Activated naive CD4-positive, alpha-beta T cell treated with anti-CD3 and anti-CD28 coated beads for 36 hours (primary cell): ENCODE measurements around the gene CREB5. TPM values are rescaled to one million over a fixed set of nuclear protein-coding genes. Genes with fewer than 3 reads are reported as not detected.

Experiments used
- CTCF ChIA-PET: fragments of 350-600 bp; sonication (Branson Sonifier 250); formaldehyde crosslinking; loops from one replicate; lab custom pipeline; 2021; ENCODE audit warnings: antibody characterized with exemption; lab: Charles Lee
- DNase-seq: peaks from one replicate; pipeline ENCODE4 v3.0.0-alpha.2; 2020
- H3K27ac Mint-ChIP-seq: one replicate; pipeline ENCODE4 v1.8.0; 2021; ENCODE audit warnings: mild to moderate bottlenecking, mixed read lengths
- H3K27me3 Mint-ChIP-seq: one replicate; pipeline ENCODE4 v1.8.0; 2021; ENCODE audit warnings: low read depth, mixed read lengths
- H3K36me3 Mint-ChIP-seq: one replicate; pipeline ENCODE4 v1.8.0; 2021; ENCODE audit warnings: low read depth, mixed read lengths
- H3K4me1 Mint-ChIP-seq: one replicate; pipeline ENCODE4 v1.8.0; 2021; ENCODE audit warnings: low read depth, mixed read lengths
- H3K4me3 Mint-ChIP-seq: one replicate; pipeline ENCODE4 v1.8.0; 2021; ENCODE audit warnings: mild to moderate bottlenecking, moderate library complexity, mixed read lengths
- H3K9me3 Mint-ChIP-seq: one replicate; pipeline ENCODE4 v1.8.0; 2021; ENCODE audit warnings: mixed read lengths
- intact Hi-C: fragments of 100-400 bp; cut with micrococcal nuclease; formaldehyde crosslinking; loops from one replicate; pipeline ENCODE4 v1.15.1; 2023
- total RNA-seq, 2 experiments: library from RNA; stranded (reverse); gene quantifications; one replicate each; pipeline ENCODE4 v1.2.3, GENCODE V29; 2021

CREB5 gene
- total RNA-seq, 2 experiments from 2014 or later = 0.30 to 0.48 TPM

DNA sequence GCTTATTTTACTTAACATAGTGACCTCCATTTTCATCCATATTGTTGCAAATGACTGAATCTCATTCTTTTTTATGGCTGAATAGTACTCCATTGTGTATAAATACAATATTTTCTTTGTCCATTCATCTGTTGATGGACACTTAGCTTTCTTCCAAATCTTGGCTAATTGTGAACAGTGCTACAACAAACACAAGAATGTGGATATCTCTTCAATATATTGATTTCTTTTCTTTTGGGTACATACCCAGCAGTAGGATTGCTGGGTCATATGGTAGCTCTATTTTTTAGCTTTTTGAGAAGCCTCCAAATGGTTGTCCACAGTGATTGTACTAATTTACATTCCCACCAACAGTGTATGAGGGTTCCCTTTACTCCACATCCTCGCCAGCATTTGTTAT, 58.0 kb downstream of the CREB5 start:
- no peaks in the 10 kb centered on the region for H3K4me1 Mint-ChIP-seq

DNA sequence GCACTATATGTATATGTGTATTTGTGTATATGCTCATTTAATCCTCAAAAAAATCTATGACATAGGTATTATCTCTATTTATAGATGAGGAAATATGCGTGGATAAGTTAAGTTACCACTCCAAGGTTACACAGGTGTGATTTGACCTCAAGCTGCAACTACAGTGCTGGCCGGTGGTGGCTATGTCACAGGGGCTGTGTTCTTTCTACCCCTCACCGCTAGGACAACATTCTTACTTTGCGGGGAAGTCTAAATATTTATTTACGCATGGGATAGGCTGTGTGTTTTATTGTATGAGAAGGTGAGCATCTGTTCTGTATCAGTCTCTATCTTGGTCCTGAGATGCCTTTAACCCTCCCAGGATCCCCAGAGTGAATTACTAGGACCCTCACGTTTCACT, 60.0 kb downstream of the CREB5 start:
- Mint-ChIP-seq H3K9me3 (no peaks in the 10 kb centered on the region), H3K27ac (no peak overlapping the region), H3K4me1 (no peaks in the 10 kb centered on the region), H3K27me3 (peaks cover 7% of the 10 kb centered on the region), H3K4me3 (no peak overlapping the region), H3K36me3 (no peaks in the 10 kb centered on the region)
- DNase-seq = no peak
- intact Hi-C loops = no loop called here
- CTCF ChIA-PET = interaction anchor here (0.6 kb wide), 1 partner anchor 176 kb away, joined by 4 read pairs; no protein-coding TSS in a partner anchor

More for the DNA sequence above, 58.0 kb downstream of the CREB5 start:
- DNase-seq = no peak
- H3K4me3 Mint-ChIP-seq = no peak overlapping the region
- intact Hi-C loops = no loop called here
- peaks cover 6% of the 10 kb centered on the region for H3K27me3 Mint-ChIP-seq
- CTCF ChIA-PET = no interaction called here
- H3K9me3 Mint-ChIP-seq = no peaks in the 10 kb centered on the region
- no peaks in the 10 kb centered on the region for H3K36me3 Mint-ChIP-seq
- H3K27ac Mint-ChIP-seq = no peak overlapping the region

DNA sequence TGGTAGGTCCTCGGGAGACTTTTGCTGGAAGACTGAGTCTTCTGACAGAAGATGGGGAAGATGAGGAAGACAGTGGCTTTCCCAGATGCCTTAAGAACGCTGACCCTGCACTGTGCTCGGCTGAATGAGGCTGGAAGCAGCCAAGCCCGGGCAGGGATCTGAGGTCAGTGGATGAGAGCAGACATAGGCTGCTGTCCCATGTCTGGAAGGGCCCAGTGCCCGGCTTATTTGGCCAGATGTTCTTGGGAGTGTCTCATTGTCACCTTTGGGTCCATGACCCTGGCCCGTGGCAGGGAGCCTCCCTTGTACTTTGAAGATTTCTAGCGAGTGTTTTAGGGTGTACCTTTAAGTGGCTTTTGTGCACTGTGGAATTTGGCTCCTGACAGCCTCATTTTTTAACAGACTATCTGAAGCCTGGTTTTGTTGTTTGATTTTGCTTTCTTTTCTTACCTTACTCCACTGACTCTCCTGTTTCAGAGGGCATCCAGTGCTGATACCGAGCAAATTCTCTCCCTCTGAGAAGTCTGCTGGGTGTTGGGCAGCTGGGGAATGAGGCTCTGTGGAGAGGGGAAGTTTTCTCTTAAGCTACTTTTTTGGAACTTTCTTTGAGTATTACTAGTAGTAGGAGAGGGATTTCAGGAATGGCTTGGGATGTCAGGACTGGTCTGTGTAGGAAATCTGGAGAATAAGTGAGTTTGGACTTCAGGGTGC, 61.4 kb downstream of the CREB5 start:
- intact Hi-C loops = no loop called here
- no peaks in the 10 kb centered on the region for H3K9me3 Mint-ChIP-seq

DNA sequence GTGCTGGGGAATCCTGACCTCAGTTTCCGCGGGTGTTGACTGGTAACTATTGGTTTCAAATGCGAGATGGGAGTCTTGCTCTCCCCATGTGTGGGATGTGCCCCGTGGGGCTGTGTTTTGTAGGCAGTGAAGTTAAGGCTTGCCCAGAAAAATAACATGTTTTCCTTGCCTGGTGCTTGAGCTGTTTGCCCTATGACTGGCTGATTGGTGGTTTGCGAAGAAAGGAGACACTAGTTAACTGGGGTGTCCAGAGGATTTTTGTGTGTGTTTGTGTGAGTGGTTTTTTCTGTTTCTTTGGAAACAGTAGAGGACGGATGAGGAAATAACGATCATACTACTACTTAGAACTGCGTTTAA, 61.9 kb downstream of the CREB5 start:
- Mint-ChIP-seq H3K27me3 (peaks cover 10% of the 10 kb centered on the region), H3K9me3 (no peaks in the 10 kb centered on the region), H3K36me3 (no peaks in the 10 kb centered on the region), H3K27ac (no peak overlapping the region), H3K4me1 (no peaks in the 10 kb centered on the region), H3K4me3 (no peak overlapping the region)
- DNase-seq = no peak
- CTCF ChIA-PET = no interaction called here
- intact Hi-C loops = no loop called here

More for the DNA sequence above, 61.4 kb downstream of the CREB5 start:
- CTCF ChIA-PET = interaction anchor here (0.7 kb wide), 1 partner anchor 125 kb away, joined by 3 read pairs; no protein-coding TSS in a partner anchor
- DNase-seq = no peak
- peaks cover 10% of the 10 kb centered on the region for H3K27me3 Mint-ChIP-seq
- no peak overlapping the region for H3K27ac Mint-ChIP-seq
- no peaks in the 10 kb centered on the region for H3K4me1 Mint-ChIP-seq
- H3K36me3 Mint-ChIP-seq = no peaks in the 10 kb centered on the region
- H3K4me3 Mint-ChIP-seq = no peak overlapping the region

DNA sequence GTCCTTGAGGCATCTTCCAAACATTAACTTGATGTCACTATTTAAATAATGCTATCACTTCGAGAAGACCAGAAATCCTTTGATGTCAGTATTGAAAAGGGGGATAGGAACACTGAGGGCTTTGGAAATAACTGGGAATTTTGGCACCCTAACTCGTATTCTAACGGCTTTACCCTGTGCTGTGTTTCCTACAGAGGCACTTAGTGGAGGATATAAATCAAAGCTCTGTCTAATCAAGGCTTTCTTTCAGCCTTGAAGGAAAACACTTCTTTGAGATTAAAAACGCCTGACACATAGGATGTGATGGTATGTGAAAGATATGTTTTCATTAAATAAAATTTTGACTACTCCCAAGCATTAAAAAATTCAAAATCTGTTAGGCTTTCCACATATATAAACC, 62.3 kb downstream of the CREB5 start:
- peaks cover 10% of the 10 kb centered on the region for H3K27me3 Mint-ChIP-seq
- H3K27ac Mint-ChIP-seq = no peak overlapping the region
- CTCF ChIA-PET = no interaction called here
- H3K4me3 Mint-ChIP-seq = no peak overlapping the region
- no peaks in the 10 kb centered on the region for H3K36me3 Mint-ChIP-seq
- H3K4me1 Mint-ChIP-seq = no peaks in the 10 kb centered on the region
- no peak for DNase-seq
- H3K9me3 Mint-ChIP-seq = no peaks in the 10 kb centered on the region
- intact Hi-C loops = no loop called here

DNA sequence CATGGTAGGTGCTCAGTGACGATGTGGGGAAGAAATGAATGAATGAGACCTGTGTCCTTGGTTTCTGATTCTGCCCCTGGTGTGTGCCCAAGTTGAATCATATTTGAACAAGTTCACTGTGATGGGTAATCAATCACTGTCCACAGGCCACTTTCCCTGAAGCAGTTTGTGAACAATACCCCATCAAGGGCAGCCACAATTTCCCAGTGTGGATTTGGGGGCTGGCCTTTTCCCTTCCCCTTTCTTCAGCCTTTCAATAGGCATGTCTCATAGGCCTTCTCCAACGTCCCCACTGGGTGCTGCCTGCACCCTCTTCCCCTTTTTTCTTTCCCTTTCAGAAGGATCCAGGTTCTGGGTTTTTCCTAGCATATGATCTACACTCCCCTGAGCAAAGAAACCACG, 64.7 kb downstream of the CREB5 start:
- Mint-ChIP-seq H3K4me1 (no peaks in the 10 kb centered on the region), H3K9me3 (no peaks in the 10 kb centered on the region), H3K36me3 (no peaks in the 10 kb centered on the region), H3K27ac (no peak overlapping the region), H3K4me3 (no peak overlapping the region), H3K27me3 (peaks cover 17% of the 10 kb centered on the region)
- CTCF ChIA-PET = no interaction called here
- intact Hi-C loops = no loop called here
- no peak for DNase-seq

DNA sequence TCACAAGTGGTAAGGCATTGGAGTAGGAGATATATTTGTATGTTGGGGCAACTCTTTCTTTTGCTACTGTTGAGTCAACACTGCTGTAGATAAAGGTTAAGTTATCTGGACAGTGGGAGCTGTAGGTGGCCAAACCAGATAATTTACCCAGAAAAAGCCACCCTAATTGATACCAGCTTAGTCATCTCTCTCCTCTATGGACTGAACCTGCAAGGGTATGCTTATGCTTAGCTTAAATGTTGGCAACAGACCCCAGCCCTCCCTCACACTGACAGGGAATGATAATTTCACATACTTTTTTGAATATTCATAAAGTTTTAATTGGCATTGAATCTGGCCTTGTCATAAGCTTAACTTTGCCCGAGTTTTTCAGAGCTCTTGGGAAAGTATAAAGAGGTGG, 66.3 kb downstream of the CREB5 start:
- no peak overlapping the region for H3K4me3 Mint-ChIP-seq
- no peaks in the 10 kb centered on the region for H3K36me3 Mint-ChIP-seq
- no peaks in the 10 kb centered on the region for H3K4me1 Mint-ChIP-seq
- intact Hi-C loops = no loop called here
- CTCF ChIA-PET = interaction anchor here (0.7 to 1.2 kb wide), 2 partner anchors 28 to 279 kb away, joined by 3 read pairs; no protein-coding TSS in a partner anchor
- peaks cover 23% of the 10 kb centered on the region for H3K27me3 Mint-ChIP-seq
- DNase-seq = no peak
- H3K27ac Mint-ChIP-seq = no peak overlapping the region
- H3K9me3 Mint-ChIP-seq = no peaks in the 10 kb centered on the region

DNA sequence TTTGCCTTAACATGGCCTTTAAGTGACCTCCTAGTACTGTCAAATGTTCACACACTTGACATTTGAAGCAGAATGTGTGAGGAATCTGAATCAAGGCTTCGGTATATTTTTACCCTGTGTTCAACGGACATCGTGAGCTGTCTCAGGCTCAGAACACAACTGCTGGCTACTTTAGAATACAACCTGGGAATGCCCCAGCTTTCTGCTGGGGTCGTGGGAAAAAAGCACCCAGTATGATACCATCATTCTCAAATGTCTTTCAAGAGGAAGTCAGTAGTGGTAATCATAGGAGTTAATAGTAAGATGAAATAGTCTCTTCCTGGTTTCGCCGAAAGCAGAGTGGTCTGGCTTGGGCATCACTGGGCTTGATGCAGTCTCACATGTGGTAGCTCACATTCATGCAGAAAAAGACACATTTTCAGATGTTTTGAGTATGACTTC, 67.2 kb downstream of the CREB5 start:
- H3K27me3 Mint-ChIP-seq = peaks cover 23% of the 10 kb centered on the region
- H3K9me3 Mint-ChIP-seq = no peaks in the 10 kb centered on the region
- CTCF ChIA-PET = no interaction called here
- H3K27ac Mint-ChIP-seq = no peak overlapping the region
- H3K4me1 Mint-ChIP-seq = no peaks in the 10 kb centered on the region
- intact Hi-C loops = no loop called here
- DNase-seq = no peak
- no peak overlapping the region for H3K4me3 Mint-ChIP-seq
- H3K36me3 Mint-ChIP-seq = no peaks in the 10 kb centered on the region

DNA sequence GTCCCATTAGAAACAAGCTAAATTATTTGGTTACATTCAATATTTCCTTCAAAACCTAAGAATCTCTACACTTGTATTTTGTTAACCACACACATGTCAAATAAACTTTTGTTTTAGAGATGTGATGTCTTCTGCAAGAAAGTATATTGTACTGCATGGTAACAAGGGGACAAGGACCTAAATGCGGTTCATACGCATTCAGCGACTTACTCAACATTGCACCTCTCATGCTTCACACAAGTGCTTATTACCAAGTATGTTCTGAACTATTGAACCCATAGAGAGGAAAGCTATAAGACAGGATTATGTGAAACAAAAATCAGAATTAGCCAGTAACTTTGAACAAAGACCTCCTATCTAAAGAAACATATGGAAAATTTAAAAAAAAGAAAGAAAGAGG, 68.3 kb downstream of the CREB5 start:
- H3K9me3 Mint-ChIP-seq = no peaks in the 10 kb centered on the region
- H3K27me3 Mint-ChIP-seq = peaks cover 23% of the 10 kb centered on the region
- H3K27ac Mint-ChIP-seq = no peak overlapping the region
- H3K36me3 Mint-ChIP-seq = no peaks in the 10 kb centered on the region
- intact Hi-C loops = no loop called here
- H3K4me1 Mint-ChIP-seq = no peaks in the 10 kb centered on the region
- CTCF ChIA-PET = interaction anchor here (1.0 kb wide), 1 partner anchor 419 kb away, joined by 3 read pairs; no protein-coding TSS in a partner anchor
- DNase-seq = no peak
- no peak overlapping the region for H3K4me3 Mint-ChIP-seq

DNA sequence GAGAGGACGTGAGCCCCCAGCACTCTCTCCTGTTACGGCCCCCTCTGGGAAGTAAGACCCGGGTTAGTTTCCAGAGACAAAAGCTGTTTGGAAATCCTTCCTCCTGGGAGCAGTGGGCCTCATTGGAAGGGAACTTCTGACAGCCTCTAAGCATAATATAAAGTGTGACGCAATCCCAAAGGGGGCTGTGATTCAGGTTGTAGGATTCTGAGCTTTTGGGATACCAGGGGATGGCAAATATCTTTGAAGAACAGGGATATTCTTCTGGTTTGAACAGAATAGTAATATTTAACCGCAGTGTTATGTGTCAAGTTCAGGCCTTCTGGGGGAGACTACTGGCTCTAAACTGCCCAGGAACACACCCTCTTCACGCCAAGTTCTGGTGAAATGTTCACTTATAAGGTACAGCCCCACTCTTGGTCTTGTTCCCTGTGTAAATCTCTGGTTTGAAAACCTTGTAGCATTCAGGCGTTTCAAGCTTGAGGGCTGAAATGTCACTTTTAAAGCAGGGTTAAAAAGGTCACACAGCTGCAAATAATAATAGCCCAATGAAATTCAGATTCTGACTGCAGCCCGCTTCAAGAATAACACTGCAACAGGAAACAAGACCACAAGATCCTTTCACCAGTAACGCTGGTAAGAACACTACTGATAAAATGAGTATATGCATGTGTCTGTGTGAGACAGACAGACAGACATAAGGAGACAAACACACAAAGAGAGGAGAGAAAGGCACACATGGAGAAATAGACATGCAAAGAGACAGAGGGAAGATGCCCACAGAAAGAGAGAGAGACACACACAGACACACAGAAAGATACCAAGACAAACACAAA, 69.0 kb downstream of the CREB5 start:
- Mint-ChIP-seq H3K9me3 (no peaks in the 10 kb centered on the region), H3K36me3 (no peaks in the 10 kb centered on the region), H3K4me3 (no peak overlapping the region), H3K4me1 (no peaks in the 10 kb centered on the region), H3K27me3 (peaks cover 21% of the 10 kb centered on the region), H3K27ac (no peak overlapping the region)
- CTCF ChIA-PET = interaction anchor here (1.0 kb wide), 1 partner anchor 419 kb away, joined by 3 read pairs; no protein-coding TSS in a partner anchor
- intact Hi-C loops = no loop called here
- DNase-seq = no peak

DNA sequence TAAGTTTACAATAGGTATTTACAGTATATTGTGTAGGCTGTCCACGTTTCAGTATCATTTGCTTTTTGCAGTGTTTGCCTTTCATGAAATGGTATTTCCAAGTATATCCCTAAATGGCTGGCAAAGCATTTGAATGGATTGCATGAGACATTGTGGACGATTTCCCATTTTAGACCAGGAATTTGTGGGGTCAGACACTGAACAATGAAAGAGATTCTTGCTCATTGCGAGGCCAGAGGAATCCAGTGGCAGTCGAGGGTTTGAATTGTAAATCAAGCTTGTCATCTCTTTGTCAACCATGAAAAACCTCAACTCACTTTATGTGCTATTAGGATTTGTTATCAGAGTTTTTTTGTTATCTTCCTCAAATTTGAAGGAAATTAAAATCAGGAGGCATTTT, 70.8 kb downstream of the CREB5 start:
- no peak overlapping the region for H3K4me3 Mint-ChIP-seq
- H3K9me3 Mint-ChIP-seq = no peaks in the 10 kb centered on the region
- H3K4me1 Mint-ChIP-seq = no peaks in the 10 kb centered on the region
- peaks cover 16% of the 10 kb centered on the region for H3K27me3 Mint-ChIP-seq
- H3K27ac Mint-ChIP-seq = no peak overlapping the region
- CTCF ChIA-PET = no interaction called here
- no peak for DNase-seq
- no peaks in the 10 kb centered on the region for H3K36me3 Mint-ChIP-seq
- intact Hi-C loops = no loop called here

DNA sequence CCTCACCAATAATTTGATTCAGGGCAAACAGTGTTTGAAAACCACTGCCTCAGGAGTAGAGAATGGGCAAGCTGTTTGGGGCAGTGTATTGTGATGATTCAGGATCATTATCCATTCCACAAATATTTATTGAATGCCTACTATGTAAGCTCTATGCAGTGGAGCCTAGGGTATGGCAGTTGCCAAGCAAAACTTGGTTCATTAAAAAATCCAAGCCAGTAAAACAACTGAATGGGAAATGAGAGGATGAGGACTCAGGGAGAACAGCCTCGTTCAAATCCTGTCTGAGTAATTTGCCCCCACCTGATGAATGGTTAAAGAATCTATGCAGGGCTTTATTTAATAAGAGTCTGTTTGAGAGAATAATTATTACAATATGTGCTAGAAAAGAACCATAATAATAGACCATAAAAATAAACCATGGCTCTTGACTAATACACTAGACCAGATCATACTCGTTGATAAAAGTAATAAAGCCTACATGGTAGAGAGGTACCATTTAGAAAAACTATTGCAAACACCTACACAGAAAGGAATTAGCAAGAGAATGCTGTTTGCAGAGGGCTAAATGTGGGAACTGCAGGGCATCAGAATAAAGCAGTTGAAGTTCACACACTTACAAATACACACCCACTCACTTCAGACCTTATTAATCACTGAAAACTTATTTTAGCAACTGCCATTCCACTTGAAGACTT, 71.7 kb downstream of the CREB5 start:
- peaks cover 20% of the 10 kb centered on the region for H3K27me3 Mint-ChIP-seq
- no peak for DNase-seq
- no peaks in the 10 kb centered on the region for H3K4me1 Mint-ChIP-seq
- H3K4me3 Mint-ChIP-seq = no peak overlapping the region
- no peak overlapping the region for H3K27ac Mint-ChIP-seq
- no peaks in the 10 kb centered on the region for H3K9me3 Mint-ChIP-seq
- CTCF ChIA-PET = no interaction called here
- intact Hi-C loops = no loop called here
- no peaks in the 10 kb centered on the region for H3K36me3 Mint-ChIP-seq
